ENCODE measurements around the gene ABCC8. TPM values are rescaled to one million over a fixed set of nuclear protein-coding genes. Genes with fewer than 3 reads are reported as not detected.

The ABCC8 gene
- polyA plus RNA-seq, 1 of the 3 experiments (the other 2 are of a cell fraction): 1.1 TPM

- no peak for DNase-seq
- Histone ChIP-seq H3K4me1 (ENCODE audit: control insufficient read depth in 1 of 2, insufficient read depth in 2 of 2, low read depth in 1 of 2, low read length in 1 of 2) (peaks cover 0 to 9% of the 10 kb centered on the region in 2 experiments; a peak in 1 of 4 replicates), H3K9me3 (no peaks in the 10 kb centered on the region), H3K27ac (ENCODE audit: low read depth in 2 of 2, low read length in 1 of 2) (no peak overlapping the region), H2AFZ (ENCODE audit: low read depth) (no peak overlapping the region), H3K79me2 (ENCODE audit: insufficient read depth) (no peaks in the 10 kb centered on the region), H3K9me2 (no peaks in the 10 kb centered on the region), H3K4me3 (ENCODE audit: low read depth in 2 of 2, low read length in 1 of 2) (no peak overlapping the region), H3K36me3 (replicated peaks in 1 of 2; ENCODE audit: control insufficient read depth in 1 of 2, insufficient read depth in 2 of 2, low read length in 1 of 2) (no peaks in the 10 kb centered on the region), H3K4me2 (no peak overlapping the region), H4K20me1 (ENCODE audit: insufficient read depth) (no peaks in the 10 kb centered on the region), H3F3A (replicated peaks; ENCODE audit: insufficient read depth) (no peaks in the 10 kb centered on the region), H3K9ac (no peak overlapping the region), H3K27me3 (ENCODE audit: insufficient read depth) (no peaks in the 10 kb centered on the region; the same call in 1 of the 2 replicates)
- no peak for TF ChIP-seq MEF2A (IDR thresholded peaks at IDR 0.05; ENCODE audit: borderline replicate concordance, low read depth)
- TF ChIP-seq RXRA (IDR thresholded peaks at IDR 0.05; ENCODE audit: borderline replicate concordance, low read depth): no peak
- TF ChIP-seq GABPA (IDR thresholded peaks at IDR 0.05; ENCODE audit: low read depth): no peak
- no peak for TF ChIP-seq NRF1 (IDR thresholded peaks at IDR 0.05; ENCODE audit: low read depth, low read length)
- TF ChIP-seq CTCF (IDR thresholded peaks at IDR 0.05): no peak
- no peak for TF ChIP-seq EP300 (IDR thresholded peaks at IDR 0.05; ENCODE audit: borderline replicate concordance in 1 of 2, low read depth in 1 of 2, low read length in 1 of 2)
- no peak for TF ChIP-seq SMC3 (IDR thresholded peaks at IDR 0.05; ENCODE audit: low read depth, low read length)
- no peak for TF ChIP-seq TCF12 (IDR thresholded peaks at IDR 0.05)
- no peak for TF ChIP-seq GATA2 (CRISPR knock-in tag; IDR thresholded peaks at IDR 0.05)
- no peak for TF ChIP-seq YY1 (IDR thresholded peaks at IDR 0.05; ENCODE audit: low read depth)
- no peak for TF ChIP-seq FOSL2 (IDR thresholded peaks at IDR 0.05; ENCODE audit: borderline replicate concordance, low read depth)
- no peak for TF ChIP-seq POLR2AphosphoS5 (IDR thresholded peaks at IDR 0.05; ENCODE audit: low read depth, low read length)
- ChIA-PET CTCF (no interaction called here), POLR2A (interaction anchor here (1.0 kb wide), 1 partner anchor 20 kb away, joined by 4 read pairs; no protein-coding TSS in a partner anchor)
- WGBS (ENCODE audit: low lambda C conversion rate): 45% methylated on average over 3 of the region's 3 CpGs
These were observed 39.3 kb downstream of the ABCC8 start for GRCh38 chr11:17437366-17437765.

GRCh38 chr11:17434108-17434507 lies 42.5 kb downstream of the ABCC8 start:
- ChIA-PET POLR2A (no interaction called here), CTCF (interaction anchor here (0.5 to 1.5 kb wide), 3 partner anchors 16 to 39 kb away, joined by 3 to 5 read pairs (median 4); no protein-coding TSS in a partner anchor)
- H3K27ac ChIP-seq (ENCODE audit: low read depth in 2 of 2, low read length in 1 of 2): no peak overlapping the region
- H3F3A ChIP-seq (replicated peaks; ENCODE audit: insufficient read depth): no peaks in the 10 kb centered on the region
- peaks cover 0 to 9% of the 10 kb centered on the region in 2 experiments; a peak in 1 of 4 replicates for H3K4me1 ChIP-seq (ENCODE audit: control insufficient read depth in 1 of 2, insufficient read depth in 2 of 2, low read depth in 1 of 2, low read length in 1 of 2)
- H3K79me2 ChIP-seq (ENCODE audit: insufficient read depth): no peaks in the 10 kb centered on the region
- TF ChIP-seq FOXJ3 (CRISPR knock-in tag; IDR thresholded peaks at IDR 0.05) (no peak), MXI1 (IDR thresholded peaks at IDR 0.05; ENCODE audit: low read depth, low read length) (no peak)
- DNase-seq: no peak
- no peak overlapping the region for H3K4me2 ChIP-seq
- H3K27me3 ChIP-seq (ENCODE audit: insufficient read depth): no peaks in the 10 kb centered on the region
- H3K9me3 ChIP-seq: no peaks in the 10 kb centered on the region
- no peak overlapping the region for H2AFZ ChIP-seq (ENCODE audit: low read depth)
- 45% methylated on average over 4 of the region's 4 CpGs for WGBS (ENCODE audit: low lambda C conversion rate)
- H3K9ac ChIP-seq: no peak overlapping the region
- no peaks in the 10 kb centered on the region for H3K9me2 ChIP-seq
- H3K36me3 ChIP-seq (replicated peaks in 1 of 2; ENCODE audit: control insufficient read depth in 1 of 2, insufficient read depth in 2 of 2, low read length in 1 of 2): no peaks in the 10 kb centered on the region
- H3K4me3 ChIP-seq (ENCODE audit: low read depth in 2 of 2, low read length in 1 of 2): no peak overlapping the region
- H4K20me1 ChIP-seq (ENCODE audit: insufficient read depth): no peaks in the 10 kb centered on the region

All from SK-N-SH (cell line).